Smooth muscle cell of the brain vasculature (primary cell): Measurements from ENCODE around the gene OR2W3.
"Not testable (repeated sequence)": the region's sequence is repeated elsewhere in the genome, so short reads cannot be mapped to it uniquely, and the experiment has no call there.

Experiments used
- DNase-seq: peaks from one replicate; pipeline ENCODE4 v3.0.0-alpha.2; 2012; ENCODE audit warnings: low read depth, low spot score

Gene OR2W3

GRCh38 chr1:247919952-247920351 lies 24.6 kb downstream of the OR2W3 start, which contains the start of gene OR2T8:
OR2T8 (plus strand) TSS chr1:247920252; CDS start chr1:247921018, 766 bp downstream.
- no peak for DNase-seq

- DNase-seq = no peak
Observed at GRCh38 chr1:247923941-247924340, 28.6 kb downstream of the OR2W3 start.

GRCh38 chr1:247924868-247925267 lies 29.5 kb downstream of the OR2W3 start, which contains the start of gene OR2AJ1:
OR2AJ1 (plus strand) TSS chr1:247924889; CDS start chr1:247933769, 8,880 bp downstream.
- DNase-seq = no peak

- DNase-seq = no peak
Observed at GRCh38 chr1:247933989-247934388, 38.6 kb downstream of the OR2W3 start.

- no peak for DNase-seq
Observed at GRCh38 chr1:247935781-247936180, 40.4 kb downstream of the OR2W3 start.

GRCh38 chr1:247936415-247936814 lies 41.0 kb downstream of the OR2W3 start:
- DNase-seq = no peak

GRCh38 chr1:247936965-247937734 lies 41.8 kb downstream of the OR2W3 start:
- not testable (repeated sequence) for DNase-seq

- no peak for DNase-seq
Observed at GRCh38 chr1:247942624-247943023, 47.2 kb downstream of the OR2W3 start.
